Gastrocnemius medialis (tissue), 4 donors: ENCODE measurements around the gene NDUFB5. TPM values are rescaled to one million over a fixed set of nuclear protein-coding genes. Genes with fewer than 3 reads are reported as not detected.

Experiments used
- ATAC-seq, 2 donors: fragments of 150-250 bp; one replicate each; pipeline ENCODE4 v1.9.1; 2016
- DNase-seq, 2 donors: peaks; one replicate each; pipeline ENCODE4 v3.0.0-alpha.2; 2019
- H3K27ac ChIP-seq, 4 donors: fragments of 200-600 bp; sonication (generic); 1 replicate in 1 of 4; 2 replicates in 3 of 4; pipeline ENCODE4 v1.5.1; 2016 to 2018; ENCODE audit warnings: mild to moderate bottlenecking in 2 of 4, moderate library complexity in 1 of 4
- H3K27me3 ChIP-seq, 3 donors: fragments of 200-600 bp; sonication (generic) in 2 of 3; 1 replicate in 1 of 3; 2 replicates in 2 of 3; pipeline versions ENCODE4 v1.5.1 to v1.6.0; 2016 to 2019; ENCODE audit warnings: mild to moderate bottlenecking in 1 of 3, moderate library complexity in 1 of 3
- H3K36me3 ChIP-seq, 2 donors: fragments of 200-600 bp; sonication (generic) in 1 of 2; one replicate each; pipeline ENCODE4 v1.5.1; 2017 to 2018
- H3K4me1 ChIP-seq, 2 donors: fragments of 200-600 bp; sonication (generic) in 1 of 2; one replicate each; pipeline ENCODE4 v1.5.1; 2016 to 2017; ENCODE audit warnings: mild to moderate bottlenecking in 2 of 2
- H3K4me3 ChIP-seq, 4 donors: fragments of 200-600 bp; sonication (generic) in 3 of 4; 1 replicate in 1 of 4; 2 replicates in 3 of 4; pipeline ENCODE4 v1.5.1; 2016 to 2019; ENCODE audit warnings: mild to moderate bottlenecking in 2 of 4
- H3K9me3 ChIP-seq, 3 donors: fragments of 200-600 bp; sonication (generic) in 2 of 3; 1 replicate in 1 of 3; 2 replicates in 2 of 3; pipeline ENCODE4 v1.5.1; 2016 to 2019
- POLR2A ChIP-seq, 2 donors: fragments of 450-650 bp; IDR thresholded peaks; one replicate each; pipeline ENCODE4 v1.6.1; 2017; ENCODE audit warnings: antibody characterized with exemption in 2 of 2, mild to moderate bottlenecking in 2 of 2, moderate library complexity in 2 of 2
- in situ Hi-C, 4 donors: fragments of 200-750 bp; cut with MboI; loops; one replicate each; pipeline versions ENCODE4 v1.15.0 to v1.8.0; 2017; ENCODE audit warnings: low sequenced_read_pairs in 4 of 4
- intact Hi-C: fragments of 100-400 bp; cut with DNase I; formaldehyde crosslinking; loops from one replicate; pipeline ENCODE4 v1.15.1; 2023; ENCODE audit warnings: low total_unique reads
- total RNA-seq, 4 donors: library from RNA; depleted of rRNA; stranded (reverse); fragments of >200 nt; gene quantifications; one replicate each; pipeline versions ENCODE4 v1.1.0 to v1.2.3, GENCODE V29; 2016
- TF ChIP-seq, protein P1 (sequence below), 5 experiments: fragments of 450-650 bp in 3 of 5; fragments of 200-600 bp in 2 of 5; sonication (generic) in 2 of 5; IDR thresholded peaks in 4 of 5; conservative IDR thresholded peaks in 1 of 5; 1 replicate in 4 of 5; 2 replicates in 1 of 5; pipeline ENCODE4 v1.5.1; 2016 to 2019; ENCODE audit warnings: antibody characterized with exemption in 5 of 5, mild to moderate bottlenecking in 3 of 5, moderate library complexity in 3 of 5

Gene NDUFB5
- total RNA-seq, 4 donors from 2014 or later = 127 to 348 (median 179) TPM

GRCh38 chr3:179671747-179672242 lies 67.2 kb downstream of the NDUFB5 start:
- Histone ChIP-seq H3K4me3 (peak overlapping the region in 3 of 4 donors; percentile 6 to 27 (median 16)), H3K27me3 (no peaks in the 10 kb centered on the region), H3K4me1 (peaks cover 61 to 71% of the 10 kb centered on the region in 2 donors), H3K36me3 (no peaks in the 10 kb centered on the region), H3K27ac (peak overlapping the region; percentile 80 to 98 (median 94)), H3K9me3 (no peaks in the 10 kb centered on the region)
- DNase-seq = peak; percentile 76
- TF ChIP-seq, protein P1, sequence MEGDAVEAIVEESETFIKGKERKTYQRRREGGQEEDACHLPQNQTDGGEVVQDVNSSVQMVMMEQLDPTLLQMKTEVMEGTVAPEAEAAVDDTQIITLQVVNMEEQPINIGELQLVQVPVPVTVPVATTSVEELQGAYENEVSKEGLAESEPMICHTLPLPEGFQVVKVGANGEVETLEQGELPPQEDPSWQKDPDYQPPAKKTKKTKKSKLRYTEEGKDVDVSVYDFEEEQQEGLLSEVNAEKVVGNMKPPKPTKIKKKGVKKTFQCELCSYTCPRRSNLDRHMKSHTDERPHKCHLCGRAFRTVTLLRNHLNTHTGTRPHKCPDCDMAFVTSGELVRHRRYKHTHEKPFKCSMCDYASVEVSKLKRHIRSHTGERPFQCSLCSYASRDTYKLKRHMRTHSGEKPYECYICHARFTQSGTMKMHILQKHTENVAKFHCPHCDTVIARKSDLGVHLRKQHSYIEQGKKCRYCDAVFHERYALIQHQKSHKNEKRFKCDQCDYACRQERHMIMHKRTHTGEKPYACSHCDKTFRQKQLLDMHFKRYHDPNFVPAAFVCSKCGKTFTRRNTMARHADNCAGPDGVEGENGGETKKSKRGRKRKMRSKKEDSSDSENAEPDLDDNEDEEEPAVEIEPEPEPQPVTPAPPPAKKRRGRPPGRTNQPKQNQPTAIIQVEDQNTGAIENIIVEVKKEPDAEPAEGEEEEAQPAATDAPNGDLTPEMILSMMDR (IDR thresholded peaks at IDR 0.05 in 4 of 5, conservative IDR thresholded peaks at IDR 0.05 in 1 of 5) = no peak
- TF ChIP-seq POLR2A (IDR thresholded peaks at IDR 0.05) = peak in 1 of 2 donors; percentile 59
- ATAC-seq = peak; percentile 83 to 84
- in situ Hi-C loops (loop anchor here in 1 of 4 donors (5.0 kb wide), 1 partner anchor 61 kb away; no protein-coding TSS in a partner anchor), intact Hi-C loops (no loop called here)

GRCh38 chr3:179672918-179673317 lies 68.3 kb downstream of the NDUFB5 start:
- DNase-seq (no peak), ATAC-seq (no peak)
- intact Hi-C loops = no loop called here
- in situ Hi-C loops = loop anchor here in 1 of 4 donors (5.0 kb wide), 1 partner anchor 59 kb away; no protein-coding TSS in a partner anchor
- no peak for TF ChIP-seq POLR2A (IDR thresholded peaks at IDR 0.05)
- TF ChIP-seq, protein P1 (IDR thresholded peaks at IDR 0.05 in 4 of 5, conservative IDR thresholded peaks at IDR 0.05 in 1 of 5) = no peak
- H3K4me3 ChIP-seq = no peak overlapping the region
- no peaks in the 10 kb centered on the region for H3K36me3 ChIP-seq
- peaks cover 54 to 69% of the 10 kb centered on the region in 2 donors for H3K4me1 ChIP-seq
- H3K9me3 ChIP-seq = no peaks in the 10 kb centered on the region
- H3K27me3 ChIP-seq = no peaks in the 10 kb centered on the region
- peak overlapping the region; percentile 80 to 98 (median 94) for H3K27ac ChIP-seq

DNA sequence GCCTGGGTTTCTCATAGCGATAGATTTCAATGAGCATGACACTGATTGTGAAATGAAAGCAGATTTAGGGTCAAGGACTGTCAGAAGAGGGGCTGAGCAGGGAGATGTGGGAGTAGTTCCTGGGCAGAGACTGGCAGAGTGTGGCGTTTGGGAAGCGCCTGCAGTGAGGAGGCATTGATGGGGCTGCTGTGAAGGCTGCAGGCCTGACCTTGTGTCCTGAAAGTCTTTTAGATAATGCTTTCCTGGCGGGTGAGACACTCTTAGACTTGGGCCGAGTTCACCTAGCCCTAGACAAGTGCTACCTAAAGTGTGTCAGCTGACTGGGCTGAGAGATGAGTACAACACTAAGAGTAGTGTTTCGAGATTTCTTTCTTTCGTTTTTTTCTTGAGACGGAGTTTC lies 68.9 kb downstream of the NDUFB5 start:
- Histone ChIP-seq H3K4me3 (no peak overlapping the region), H3K27ac (peak overlapping the region; percentile 80 to 98 (median 94)), H3K4me1 (peaks cover 54 to 69% of the 10 kb centered on the region in 2 donors), H3K27me3 (no peaks in the 10 kb centered on the region), H3K36me3 (no peaks in the 10 kb centered on the region), H3K9me3 (no peaks in the 10 kb centered on the region)
- ATAC-seq (peak; percentile 14 to 15), DNase-seq (no peak)
- intact Hi-C loops (no loop called here), in situ Hi-C loops (loop anchor here in 1 of 4 donors (5.0 kb wide), 1 partner anchor 59 kb away; no protein-coding TSS in a partner anchor)
- TF ChIP-seq, protein P1 (IDR thresholded peaks at IDR 0.05 in 4 of 5, conservative IDR thresholded peaks at IDR 0.05 in 1 of 5) = no peak
- TF ChIP-seq POLR2A (IDR thresholded peaks at IDR 0.05) = no peak

DNA sequence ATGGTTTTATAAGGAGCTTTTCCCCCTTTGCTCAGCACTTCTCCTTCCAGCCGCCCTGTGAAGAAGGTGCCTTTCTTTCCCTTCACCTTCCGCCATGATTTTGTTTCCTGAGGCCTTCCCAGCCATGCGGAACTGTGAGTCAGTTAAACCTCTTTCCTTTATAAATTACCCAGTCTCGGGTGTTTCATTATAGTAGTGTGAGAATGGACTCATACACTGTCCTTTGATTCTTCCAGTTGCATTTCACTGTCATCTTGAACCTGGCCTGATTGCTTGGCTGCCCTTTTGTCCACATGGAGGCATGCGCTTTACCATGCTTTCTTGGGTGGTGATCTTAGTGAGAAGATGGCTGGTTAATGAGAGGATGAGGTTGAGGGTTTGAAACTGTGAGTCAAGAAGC lies 71.5 kb downstream of the NDUFB5 start:
- intact Hi-C loops = no loop called here
- H3K4me1 ChIP-seq = peaks cover 51% of the 10 kb centered on the region in 2 donors
- TF ChIP-seq, protein P1 (IDR thresholded peaks at IDR 0.05 in 4 of 5, conservative IDR thresholded peaks at IDR 0.05 in 1 of 5) = no peak
- no peak for TF ChIP-seq POLR2A (IDR thresholded peaks at IDR 0.05)
- in situ Hi-C loops = no loop called here
- H3K27me3 ChIP-seq = no peaks in the 10 kb centered on the region
- DNase-seq (no peak), ATAC-seq (no peak)
- peak overlapping the region; percentile 80 to 98 (median 86) for H3K27ac ChIP-seq
- H3K4me3 ChIP-seq = no peak overlapping the region
- H3K36me3 ChIP-seq = no peaks in the 10 kb centered on the region
- H3K9me3 ChIP-seq = no peaks in the 10 kb centered on the region

Other genes with a start within 250 kb of the NDUFB5 start
- 1 to 10 TPM; 3.4 to 4.9 (median 3.7) TPM for gene GNB4, start 153.3 kb upstream of the NDUFB5 start, total RNA-seq
- gene ACTL6A, start 41.9 kb upstream of the NDUFB5 start, total RNA-seq = 10 to 100 TPM; 12.1 to 27.8 (median 21.0) TPM
- 10 to 100 TPM; 34.9 to 74.0 (median 41.2) TPM for gene MRPL47, start 156 bp upstream of the NDUFB5 start, total RNA-seq
- gene USP13, start 48.2 kb downstream of the NDUFB5 start, total RNA-seq = 100 to 1,000 TPM; 117 to 453 (median 249) TPM